Caco-2 (cell line): ENCODE measurements around the gene MLLT11. TPM values are rescaled to one million over a fixed set of nuclear protein-coding genes. Genes with fewer than 3 reads are reported as not detected.

ENCODE experiments used
- BruUV-seq: library from RNA; stranded (reverse); fragments of 400-500 nt; replicated peaks from 2 replicates; lab custom pipeline; 2021; lab: Mats Ljungman, UMichigan
- CTCF ChIA-PET: fragments of 300-600 bp; sonication (Branson Sonifier 250); formaldehyde crosslinking; loops from one replicate; lab custom pipeline; 2022; ENCODE audit warnings: antibody characterized with exemption; lab: Charles Lee
- POLR2A ChIA-PET: fragments of 300-600 bp; sonication (Branson Sonifier 250); formaldehyde crosslinking; loops from one replicate; lab custom pipeline; 2022; ENCODE audit warnings: antibody characterized with exemption; lab: Charles Lee
- DNase-seq, 2 experiments: peaks; one replicate each; pipeline versions ENCODE4 v3.0.0 to v3.0.0-alpha.2; 2020 to 2022
- H3K27me3 ChIP-seq: replicated peaks from 2 replicates; pipeline ENCODE4 v1.6.0; 2011; ENCODE audit warnings: low read length; ENCODE audit not compliant: control insufficient read depth, insufficient read depth
- H3K36me3 ChIP-seq: 2 replicates; pipeline ENCODE4 v1.5.1; 2011; ENCODE audit warnings: low read length; ENCODE audit not compliant: control insufficient read depth, insufficient read depth
- H3K4me1 ChIP-seq: fragments of 250-450 bp; sonication (Bioruptor Pico); 2 replicates; pipeline ENCODE4 v1.5.1; 2020; ENCODE audit warnings: mild to moderate bottlenecking
- H3K4me3 ChIP-seq: 2 replicates; pipeline ENCODE4 v1.5.1; 2011; ENCODE audit warnings: low read depth, mild to moderate bottlenecking, control low read depth, low read length
- H3K9me3 ChIP-seq: fragments of 250-450 bp; sonication (Bioruptor Pico); 2 replicates; pipeline ENCODE4 v1.5.1; 2020; ENCODE audit warnings: mild to moderate bottlenecking, moderate library complexity
- H3K27ac Mint-ChIP-seq: one replicate; pipeline ENCODE4 v1.8.0; 2022; ENCODE audit warnings: mixed read lengths; ENCODE audit not compliant: unreplicated experiment
- H3K27me3 Mint-ChIP-seq: one replicate; pipeline ENCODE4 v1.8.0; 2022; ENCODE audit warnings: mixed read lengths; ENCODE audit not compliant: insufficient read depth, unreplicated experiment
- H3K36me3 Mint-ChIP-seq: one replicate; pipeline ENCODE4 v1.8.0; 2022; ENCODE audit warnings: mild to moderate bottlenecking, mixed read lengths; ENCODE audit not compliant: insufficient read depth, unreplicated experiment
- H3K4me1 Mint-ChIP-seq: one replicate; pipeline ENCODE4 v1.8.0; 2022; ENCODE audit warnings: low read depth, mixed read lengths; ENCODE audit not compliant: unreplicated experiment
- H3K4me3 Mint-ChIP-seq: one replicate; pipeline ENCODE4 v1.8.0; 2022; ENCODE audit warnings: mild to moderate bottlenecking, moderate library complexity, mixed read lengths; ENCODE audit not compliant: unreplicated experiment
- H3K9me3 Mint-ChIP-seq: one replicate; pipeline ENCODE4 v1.8.0; 2022; ENCODE audit warnings: mixed read lengths; ENCODE audit not compliant: unreplicated experiment
- intact Hi-C: fragments of 100-400 bp; cut with micrococcal nuclease; formaldehyde crosslinking; loops from one replicate; pipeline ENCODE4 v1.10.0; 2022; ENCODE audit not compliant: unreplicated experiment
- total RNA-seq: library from RNA; stranded (reverse); gene quantifications from 2 replicates; pipeline ENCODE4 v1.2.3, GENCODE V29; 2022
- TF ChIP-seq, protein P1 (sequence below), 2 experiments: fragments of 200-600 bp in 1 of 2; IDR thresholded peaks; 1 replicate in 1 of 2; 2 replicates in 1 of 2; pipeline versions ENCODE4 v1.5.1 to v1.8.0; 2011 to 2022; ENCODE audit warnings: antibody characterized with exemption in 1 of 2, control low read depth in 1 of 2, inconsistent platforms in 1 of 2, low read depth in 1 of 2, low read length in 1 of 2, mild to moderate bottlenecking in 1 of 2, moderate library complexity in 1 of 2; ENCODE audit not compliant: insufficient read depth in 1 of 2, severe bottlenecking in 1 of 2, unreplicated experiment in 1 of 2

Gene MLLT11
- total RNA-seq, 1 experiment from 2014 or later = 0.95 TPM

GRCh38 chr1:151051356-151052009 lies 8.7 kb upstream of the MLLT11 start:
- Mint-ChIP-seq H3K4me1 (peaks cover 17% of the 10 kb centered on the region), H3K4me3 (no peak overlapping the region), H3K36me3 (peaks cover 73% of the 10 kb centered on the region), H3K9me3 (no peaks in the 10 kb centered on the region), H3K27ac (peak overlapping the region; percentile 19), H3K27me3 (no peaks in the 10 kb centered on the region)
- Histone ChIP-seq H3K36me3 (peaks cover 11% of the 10 kb centered on the region), H3K9me3 (no peaks in the 10 kb centered on the region), H3K4me3 (no peak overlapping the region), H3K27me3 (no peaks in the 10 kb centered on the region), H3K4me1 (peaks cover 13% of the 10 kb centered on the region)
- TF ChIP-seq, protein P1, sequence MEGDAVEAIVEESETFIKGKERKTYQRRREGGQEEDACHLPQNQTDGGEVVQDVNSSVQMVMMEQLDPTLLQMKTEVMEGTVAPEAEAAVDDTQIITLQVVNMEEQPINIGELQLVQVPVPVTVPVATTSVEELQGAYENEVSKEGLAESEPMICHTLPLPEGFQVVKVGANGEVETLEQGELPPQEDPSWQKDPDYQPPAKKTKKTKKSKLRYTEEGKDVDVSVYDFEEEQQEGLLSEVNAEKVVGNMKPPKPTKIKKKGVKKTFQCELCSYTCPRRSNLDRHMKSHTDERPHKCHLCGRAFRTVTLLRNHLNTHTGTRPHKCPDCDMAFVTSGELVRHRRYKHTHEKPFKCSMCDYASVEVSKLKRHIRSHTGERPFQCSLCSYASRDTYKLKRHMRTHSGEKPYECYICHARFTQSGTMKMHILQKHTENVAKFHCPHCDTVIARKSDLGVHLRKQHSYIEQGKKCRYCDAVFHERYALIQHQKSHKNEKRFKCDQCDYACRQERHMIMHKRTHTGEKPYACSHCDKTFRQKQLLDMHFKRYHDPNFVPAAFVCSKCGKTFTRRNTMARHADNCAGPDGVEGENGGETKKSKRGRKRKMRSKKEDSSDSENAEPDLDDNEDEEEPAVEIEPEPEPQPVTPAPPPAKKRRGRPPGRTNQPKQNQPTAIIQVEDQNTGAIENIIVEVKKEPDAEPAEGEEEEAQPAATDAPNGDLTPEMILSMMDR (IDR thresholded peaks at IDR 0.05; ENCODE audit: insufficient read depth in 1 of 2, low read depth in 1 of 2, low read length in 1 of 2, severe bottlenecking in 1 of 2, unreplicated experiment in 1 of 2) = no peak
- ChIA-PET POLR2A (interaction anchor here (0.6 kb wide), 1 partner anchor 121 kb away, joined by 3 read pairs; no protein-coding TSS in a partner anchor), CTCF (no interaction called here)
- DNase-seq = no peak
- intact Hi-C loops = no loop called here
- BruUV-seq = no TSS peak

DNA sequence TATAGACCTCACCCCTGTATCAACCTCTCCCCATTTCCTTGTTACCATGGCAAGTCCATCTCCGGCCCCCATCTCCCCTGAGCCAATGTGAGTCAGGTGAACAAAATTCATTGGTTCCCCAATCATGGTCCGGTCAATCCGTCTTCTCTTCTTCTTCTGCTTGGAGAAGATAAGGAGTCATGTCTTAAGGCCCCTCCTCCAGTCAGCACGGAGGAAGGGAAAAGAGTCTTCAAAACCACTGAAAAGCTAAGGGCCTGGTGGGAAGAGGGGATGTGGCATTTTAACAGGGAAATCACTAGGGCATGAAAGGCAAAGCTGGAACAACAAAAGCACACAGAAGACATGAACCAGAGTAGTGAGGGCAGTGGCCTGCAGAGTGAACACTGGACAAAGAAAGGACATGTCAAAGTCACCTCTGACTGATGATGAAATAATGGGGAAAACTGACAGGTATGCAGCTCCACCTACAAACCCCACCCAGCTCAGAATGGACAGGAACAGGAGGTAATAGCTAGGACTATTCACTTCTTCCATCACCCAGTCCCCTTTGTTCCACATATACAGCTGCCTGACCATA lies 5.1 kb upstream of the MLLT11 start:
- Mint-ChIP-seq H3K4me1 (peaks cover 41% of the 10 kb centered on the region), H3K27ac (peak overlapping the region; percentile 21), H3K27me3 (no peaks in the 10 kb centered on the region), H3K9me3 (no peaks in the 10 kb centered on the region), H3K36me3 (peaks cover 88% of the 10 kb centered on the region), H3K4me3 (no peak overlapping the region)
- intact Hi-C loops = no loop called here
- Histone ChIP-seq H3K9me3 (no peaks in the 10 kb centered on the region), H3K4me3 (no peak overlapping the region), H3K27me3 (no peaks in the 10 kb centered on the region), H3K4me1 (peaks cover 17% of the 10 kb centered on the region), H3K36me3 (peaks cover 11% of the 10 kb centered on the region)
- BruUV-seq = no TSS peak
- TF ChIP-seq, protein P1 (IDR thresholded peaks at IDR 0.05; ENCODE audit: insufficient read depth in 1 of 2, low read depth in 1 of 2, low read length in 1 of 2, severe bottlenecking in 1 of 2, unreplicated experiment in 1 of 2) = no peak
- no peak for DNase-seq
- CTCF ChIA-PET = no interaction called here
- POLR2A ChIA-PET = no interaction called here

GRCh38 chr1:151055581-151055980 lies 4.6 kb upstream of the MLLT11 start:
- ChIA-PET POLR2A (no interaction called here), CTCF (interaction anchor here (0.6 kb wide), 1 partner anchor 50 kb away, joined by 3 read pairs; no protein-coding TSS in a partner anchor)
- Histone ChIP-seq H3K27me3 (no peaks in the 10 kb centered on the region), H3K4me1 (peaks cover 17% of the 10 kb centered on the region), H3K36me3 (peaks cover 11% of the 10 kb centered on the region), H3K9me3 (no peaks in the 10 kb centered on the region), H3K4me3 (no peak overlapping the region)
- Mint-ChIP-seq H3K4me3 (no peak overlapping the region), H3K27me3 (no peaks in the 10 kb centered on the region), H3K27ac (peak overlapping the region; percentile 21), H3K4me1 (peaks cover 46% of the 10 kb centered on the region), H3K9me3 (no peaks in the 10 kb centered on the region), H3K36me3 (peaks cover 88% of the 10 kb centered on the region)
- TF ChIP-seq, protein P1 (IDR thresholded peaks at IDR 0.05; ENCODE audit: insufficient read depth in 1 of 2, low read depth in 1 of 2, low read length in 1 of 2, severe bottlenecking in 1 of 2, unreplicated experiment in 1 of 2) = no peak
- intact Hi-C loops = no loop called here
- no peak for DNase-seq
- no TSS peak for BruUV-seq
